Hepatocyte (in vitro differentiated cells): ENCODE results near the gene RTF1. TPM values are rescaled to one million over a fixed set of nuclear protein-coding genes. Genes with fewer than 3 reads are reported as not detected.

ENCODE experiments used
- DNase-seq: peaks from one replicate; pipeline ENCODE4 v3.0.0-alpha.2; 2016; ENCODE audit warnings: low spot score
- H2AFZ ChIP-seq: fragments of 200-600 bp; sonication (generic); 2 replicates; pipeline ENCODE4 v1.6.0; 2016; ENCODE audit warnings: antibody characterized with exemption, mild to moderate bottlenecking
- H3K27ac ChIP-seq: fragments of 200-600 bp; sonication (generic); 2 replicates; pipeline ENCODE4 v1.5.1; 2016; ENCODE audit warnings: mild to moderate bottlenecking
- H3K27me3 ChIP-seq: fragments of 200-600 bp; sonication (generic); 2 replicates; pipeline ENCODE4 v1.6.1; 2016
- H3K36me3 ChIP-seq: fragments of 200-600 bp; sonication (generic); replicated peaks from 2 replicates; pipeline ENCODE4 v1.5.1; 2016; ENCODE audit warnings: low read depth; ENCODE audit not compliant: insufficient read depth
- H3K4me1 ChIP-seq: fragments of 200-600 bp; sonication (generic); 2 replicates; pipeline ENCODE4 v1.5.1; 2016; ENCODE audit warnings: mild to moderate bottlenecking, moderate library complexity; ENCODE audit not compliant: insufficient read depth
- H3K4me2 ChIP-seq: fragments of 200-600 bp; sonication (generic); 2 replicates; pipeline ENCODE4 v1.6.0; 2016
- H3K4me3 ChIP-seq: fragments of 200-600 bp; sonication (generic); 2 replicates; pipeline ENCODE4 v1.5.1; 2016; ENCODE audit warnings: mild to moderate bottlenecking
- H3K79me2 ChIP-seq: fragments of 200-600 bp; sonication (generic); 2 replicates; pipeline ENCODE4 v1.6.0; 2017; ENCODE audit warnings: mild to moderate bottlenecking
- H3K9me2 ChIP-seq: fragments of 200-600 bp; sonication (generic); replicated peaks from 2 replicates; pipeline ENCODE4 v1.6.0; 2017; ENCODE audit warnings: mild to moderate bottlenecking; ENCODE audit not compliant: insufficient read depth
- H3K9me3 ChIP-seq: fragments of 200-600 bp; sonication (generic); 2 replicates; pipeline ENCODE4 v1.5.1; 2016; ENCODE audit warnings: low read depth, mild to moderate bottlenecking
- H4K20me1 ChIP-seq: fragments of 200-600 bp; sonication (generic); 2 replicates; pipeline ENCODE4 v1.6.0; 2016; ENCODE audit warnings: mild to moderate bottlenecking; ENCODE audit not compliant: insufficient read depth, poor library complexity, severe bottlenecking
- CTCF ChIP-seq: fragments of 200-600 bp; sonication (generic); IDR thresholded peaks from 2 replicates; pipeline ENCODE4 v1.5.1; 2016; ENCODE audit warnings: antibody characterized with exemption, mild to moderate bottlenecking; ENCODE audit not compliant: poor library complexity
- EZH2 ChIP-seq: fragments of 200-600 bp; sonication (generic); IDR thresholded peaks from 2 replicates; pipeline ENCODE4 v1.6.1; 2016; ENCODE audit warnings: antibody characterized with exemption, mild to moderate bottlenecking, borderline replicate concordance
- EZH2phosphoT487 ChIP-seq: fragments of 200-600 bp; sonication (generic); IDR thresholded peaks from one replicate; pipeline ENCODE4 v1.6.1; 2018; ENCODE audit warnings: antibody characterized with exemption, mild to moderate bottlenecking, low read depth, moderate library complexity; ENCODE audit not compliant: unreplicated experiment, severe bottlenecking
- WGBS: methylation state at CpG from one replicate; pipeline ENCODE4 v1.1.6; 2016; ENCODE audit warnings: low lambda C conversion rate; ENCODE audit errors: missing lambda C conversion rate; 5-methylcytosine and 5-hydroxymethylcytosine counted together
- polyA plus RNA-seq: library from polyadenylated mRNA; unstranded; fragments of >200 nt; fragmentation: Nextera tagmentation; extraction: Ambion mirVana; gene quantifications from 2 replicates; pipeline ENCODE4 v1.2.1, GENCODE V29; 2016
- total RNA-seq: library from RNA; depleted of rRNA; stranded (reverse); fragments of >200 nt; gene quantifications from 2 replicates; pipeline ENCODE4 v1.2.3, GENCODE V29; 2014

Gene RTF1
- total and polyA plus RNA-seq, 2 experiments from 2014 or later, result 34.1 to 73.4 TPM

GRCh38 chr15:41392659-41393058 is 24.2 kb upstream of the RTF1 start:
- WGBS, result 90% methylated on average over 2 of the region's 2 CpGs
- no peaks in the 10 kb centered on the region for H3K9me2 ChIP-seq
- H2AFZ ChIP-seq, result no peak overlapping the region
- H3K9me3 ChIP-seq, result no peaks in the 10 kb centered on the region
- H3K79me2 ChIP-seq, result no peaks in the 10 kb centered on the region
- no peak for DNase-seq
- no peaks in the 10 kb centered on the region for H3K4me1 ChIP-seq
- no peaks in the 10 kb centered on the region for H3K27me3 ChIP-seq
- no peak overlapping the region for H3K4me2 ChIP-seq
- H3K4me3 ChIP-seq, result no peak overlapping the region
- no peaks in the 10 kb centered on the region for H3K36me3 ChIP-seq
- TF ChIP-seq EZH2phosphoT487, result no peak
- no peak for TF ChIP-seq EZH2
- no peak for TF ChIP-seq CTCF
- H4K20me1 ChIP-seq, result no peaks in the 10 kb centered on the region
- no peak overlapping the region for H3K27ac ChIP-seq

- WGBS, result 94% methylated on average over 4 of the region's 4 CpGs
- Histone ChIP-seq H3K4me2 (no peak overlapping the region), H3K9me3 (no peaks in the 10 kb centered on the region), H3K4me3 (no peak overlapping the region), H4K20me1 (no peaks in the 10 kb centered on the region), H3K27ac (no peak overlapping the region), H3K27me3 (no peaks in the 10 kb centered on the region), H3K4me1 (no peaks in the 10 kb centered on the region), H3K79me2 (no peaks in the 10 kb centered on the region), H3K9me2 (no peaks in the 10 kb centered on the region), H2AFZ (no peak overlapping the region), H3K36me3 (no peaks in the 10 kb centered on the region)
- TF ChIP-seq EZH2phosphoT487, result no peak
- TF ChIP-seq EZH2, result no peak
- no peak for TF ChIP-seq CTCF
- DNase-seq, result no peak
Observed at GRCh38 chr15:41394924-41395323, 22.0 kb upstream of the RTF1 start.

GRCh38 chr15:41396111-41396510 is 20.8 kb upstream of the RTF1 start:
- Histone ChIP-seq H2AFZ (no peak overlapping the region), H3K79me2 (peaks cover 4% of the 10 kb centered on the region), H3K4me1 (no peaks in the 10 kb centered on the region), H3K36me3 (no peaks in the 10 kb centered on the region), H3K4me2 (no peak overlapping the region), H3K27ac (no peak overlapping the region), H3K4me3 (no peak overlapping the region), H3K9me2 (no peaks in the 10 kb centered on the region), H3K27me3 (no peaks in the 10 kb centered on the region), H4K20me1 (no peaks in the 10 kb centered on the region), H3K9me3 (no peaks in the 10 kb centered on the region)
- TF ChIP-seq CTCF (no peak), EZH2 (no peak), EZH2phosphoT487 (no peak)
- DNase-seq, result no peak
- 95% methylated on average over 3 of the region's 3 CpGs for WGBS

- Histone ChIP-seq H3K27ac (peak overlapping the region; percentile 85), H3K4me2 (peak overlapping the region; percentile 75), H3K9me3 (no peaks in the 10 kb centered on the region), H3K4me3 (peak overlapping the region; percentile 69), H3K9me2 (no peaks in the 10 kb centered on the region), H3K4me1 (no peaks in the 10 kb centered on the region), H4K20me1 (no peaks in the 10 kb centered on the region), H3K27me3 (no peaks in the 10 kb centered on the region), H3K79me2 (peaks cover 15% of the 10 kb centered on the region), H2AFZ (peak overlapping the region; percentile 94), H3K36me3 (no peaks in the 10 kb centered on the region)
- no peak for DNase-seq
- no peak for TF ChIP-seq CTCF
- TF ChIP-seq EZH2, result no peak
- WGBS, result 18% methylated on average over 9 of the region's 9 CpGs
Observed at GRCh38 chr15:41401904-41402267, 15.0 kb upstream of the RTF1 start.
